Caco-2 (cell line): ENCODE data around the gene GRIN2A. TPM values are rescaled to one million over a fixed set of nuclear protein-coding genes. Genes with fewer than 3 reads are reported as not detected.

Experiments used
- BruUV-seq: library from RNA; stranded (reverse); fragments of 400-500 nt; replicated peaks from 2 replicates; lab custom pipeline; 2021; lab: Mats Ljungman, UMichigan
- CTCF ChIA-PET: fragments of 300-600 bp; sonication (Branson Sonifier 250); formaldehyde crosslinking; loops from one replicate; lab custom pipeline; 2022; ENCODE audit warnings: antibody characterized with exemption; lab: Charles Lee
- POLR2A ChIA-PET: fragments of 300-600 bp; sonication (Branson Sonifier 250); formaldehyde crosslinking; loops from one replicate; lab custom pipeline; 2022; ENCODE audit warnings: antibody characterized with exemption; lab: Charles Lee
- DNase-seq, 2 experiments: peaks; one replicate each; pipeline versions ENCODE4 v3.0.0 to v3.0.0-alpha.2; 2020 to 2022
- H3K27me3 ChIP-seq: replicated peaks from 2 replicates; pipeline ENCODE4 v1.6.0; 2011; ENCODE audit warnings: low read length; ENCODE audit not compliant: control insufficient read depth, insufficient read depth
- H3K36me3 ChIP-seq: 2 replicates; pipeline ENCODE4 v1.5.1; 2011; ENCODE audit warnings: low read length; ENCODE audit not compliant: control insufficient read depth, insufficient read depth
- H3K4me1 ChIP-seq: fragments of 250-450 bp; sonication (Bioruptor Pico); 2 replicates; pipeline ENCODE4 v1.5.1; 2020; ENCODE audit warnings: mild to moderate bottlenecking
- H3K4me3 ChIP-seq: 2 replicates; pipeline ENCODE4 v1.5.1; 2011; ENCODE audit warnings: low read depth, mild to moderate bottlenecking, control low read depth, low read length
- H3K9me3 ChIP-seq: fragments of 250-450 bp; sonication (Bioruptor Pico); 2 replicates; pipeline ENCODE4 v1.5.1; 2020; ENCODE audit warnings: mild to moderate bottlenecking, moderate library complexity
- H3K27ac Mint-ChIP-seq: one replicate; pipeline ENCODE4 v1.8.0; 2022; ENCODE audit warnings: mixed read lengths; ENCODE audit not compliant: unreplicated experiment
- H3K27me3 Mint-ChIP-seq: one replicate; pipeline ENCODE4 v1.8.0; 2022; ENCODE audit warnings: mixed read lengths; ENCODE audit not compliant: insufficient read depth, unreplicated experiment
- H3K36me3 Mint-ChIP-seq: one replicate; pipeline ENCODE4 v1.8.0; 2022; ENCODE audit warnings: mild to moderate bottlenecking, mixed read lengths; ENCODE audit not compliant: insufficient read depth, unreplicated experiment
- H3K4me1 Mint-ChIP-seq: one replicate; pipeline ENCODE4 v1.8.0; 2022; ENCODE audit warnings: low read depth, mixed read lengths; ENCODE audit not compliant: unreplicated experiment
- H3K4me3 Mint-ChIP-seq: one replicate; pipeline ENCODE4 v1.8.0; 2022; ENCODE audit warnings: mild to moderate bottlenecking, moderate library complexity, mixed read lengths; ENCODE audit not compliant: unreplicated experiment
- H3K9me3 Mint-ChIP-seq: one replicate; pipeline ENCODE4 v1.8.0; 2022; ENCODE audit warnings: mixed read lengths; ENCODE audit not compliant: unreplicated experiment
- intact Hi-C: fragments of 100-400 bp; cut with micrococcal nuclease; formaldehyde crosslinking; loops from one replicate; pipeline ENCODE4 v1.10.0; 2022; ENCODE audit not compliant: unreplicated experiment
- total RNA-seq: library from RNA; stranded (reverse); gene quantifications from 2 replicates; pipeline ENCODE4 v1.2.3, GENCODE V29; 2022
- TF ChIP-seq, protein P1 (sequence below), 2 experiments: fragments of 200-600 bp in 1 of 2; IDR thresholded peaks; 1 replicate in 1 of 2; 2 replicates in 1 of 2; pipeline versions ENCODE4 v1.5.1 to v1.8.0; 2011 to 2022; ENCODE audit warnings: antibody characterized with exemption in 1 of 2, control low read depth in 1 of 2, inconsistent platforms in 1 of 2, low read depth in 1 of 2, low read length in 1 of 2, mild to moderate bottlenecking in 1 of 2, moderate library complexity in 1 of 2; ENCODE audit not compliant: insufficient read depth in 1 of 2, severe bottlenecking in 1 of 2, unreplicated experiment in 1 of 2

GRIN2A gene
- total RNA-seq, 1 experiment from 2014 or later, result 0.54 TPM

DNA sequence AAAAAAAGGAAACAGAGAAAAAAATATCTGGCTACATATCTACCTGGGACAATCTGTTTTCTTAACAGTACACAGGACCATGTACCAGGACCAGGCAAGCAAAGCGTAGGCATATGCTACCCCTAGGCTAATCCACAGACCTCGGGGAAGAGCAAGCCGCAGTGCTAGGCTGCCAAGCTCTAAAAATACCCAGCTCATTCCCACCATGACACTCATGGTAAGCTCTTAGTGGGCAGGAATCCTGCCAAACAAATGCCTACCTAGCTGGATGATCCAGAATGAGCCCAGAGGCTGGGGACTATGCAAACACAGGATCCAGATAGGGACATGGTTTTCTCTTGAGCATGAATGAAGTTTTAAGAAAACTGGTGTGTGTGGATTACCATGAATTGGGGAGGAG lies 95.6 kb downstream of the GRIN2A start:
- DNase-seq, result no peak
- POLR2A ChIA-PET, result no interaction called here
- no peaks in the 10 kb centered on the region for H3K27me3 ChIP-seq
- no TSS peak for BruUV-seq
- Mint-ChIP-seq H3K4me1 (peaks cover 9% of the 10 kb centered on the region), H3K4me3 (no peak overlapping the region), H3K27me3 (no peaks in the 10 kb centered on the region), H3K36me3 (no peaks in the 10 kb centered on the region), H3K9me3 (no peaks in the 10 kb centered on the region), H3K27ac (no peak overlapping the region)
- CTCF ChIA-PET, result no interaction called here
- no peaks in the 10 kb centered on the region for H3K36me3 ChIP-seq
- intact Hi-C loops, result no loop called here
- peaks cover 7% of the 10 kb centered on the region; the same call in 1 of the 2 replicates for H3K4me1 ChIP-seq
- TF ChIP-seq, protein P1, sequence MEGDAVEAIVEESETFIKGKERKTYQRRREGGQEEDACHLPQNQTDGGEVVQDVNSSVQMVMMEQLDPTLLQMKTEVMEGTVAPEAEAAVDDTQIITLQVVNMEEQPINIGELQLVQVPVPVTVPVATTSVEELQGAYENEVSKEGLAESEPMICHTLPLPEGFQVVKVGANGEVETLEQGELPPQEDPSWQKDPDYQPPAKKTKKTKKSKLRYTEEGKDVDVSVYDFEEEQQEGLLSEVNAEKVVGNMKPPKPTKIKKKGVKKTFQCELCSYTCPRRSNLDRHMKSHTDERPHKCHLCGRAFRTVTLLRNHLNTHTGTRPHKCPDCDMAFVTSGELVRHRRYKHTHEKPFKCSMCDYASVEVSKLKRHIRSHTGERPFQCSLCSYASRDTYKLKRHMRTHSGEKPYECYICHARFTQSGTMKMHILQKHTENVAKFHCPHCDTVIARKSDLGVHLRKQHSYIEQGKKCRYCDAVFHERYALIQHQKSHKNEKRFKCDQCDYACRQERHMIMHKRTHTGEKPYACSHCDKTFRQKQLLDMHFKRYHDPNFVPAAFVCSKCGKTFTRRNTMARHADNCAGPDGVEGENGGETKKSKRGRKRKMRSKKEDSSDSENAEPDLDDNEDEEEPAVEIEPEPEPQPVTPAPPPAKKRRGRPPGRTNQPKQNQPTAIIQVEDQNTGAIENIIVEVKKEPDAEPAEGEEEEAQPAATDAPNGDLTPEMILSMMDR (IDR thresholded peaks at IDR 0.05; ENCODE audit: insufficient read depth in 1 of 2, low read depth in 1 of 2, low read length in 1 of 2, severe bottlenecking in 1 of 2, unreplicated experiment in 1 of 2), result no peak
- H3K9me3 ChIP-seq, result no peaks in the 10 kb centered on the region
- no peak overlapping the region for H3K4me3 ChIP-seq

DNA sequence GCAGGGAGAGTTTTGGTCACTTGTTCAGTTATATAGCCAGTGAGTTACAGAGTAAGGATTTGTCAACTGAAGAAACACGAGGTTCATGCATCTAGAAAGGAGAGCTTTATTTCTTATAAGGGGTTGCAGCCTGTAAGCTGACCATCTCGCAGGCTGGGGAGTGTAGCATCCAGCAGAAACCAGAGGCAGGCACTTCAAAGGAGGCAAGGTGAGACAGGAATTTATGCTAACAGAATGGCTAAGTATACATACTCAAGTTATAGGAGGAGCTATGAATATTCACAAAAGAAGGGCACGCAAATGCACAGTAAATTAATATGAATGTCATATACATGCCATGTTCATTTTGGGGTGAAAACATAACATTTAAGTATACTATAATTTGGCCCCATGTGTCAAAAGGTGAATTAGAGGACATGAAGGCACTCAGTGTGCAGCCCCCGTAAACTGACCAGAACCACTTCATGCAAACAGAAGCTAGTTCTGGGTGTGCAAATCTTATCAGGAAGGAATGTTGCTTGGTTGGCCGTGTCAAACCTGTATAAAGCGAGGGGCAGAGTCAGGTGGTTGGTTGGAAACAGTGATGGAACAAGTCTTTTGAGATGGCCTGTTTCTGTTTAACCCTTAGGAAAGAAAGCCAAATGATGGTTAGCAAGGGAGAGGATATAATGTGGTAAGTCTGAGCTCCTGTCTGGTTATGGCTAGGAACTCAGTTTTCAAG lies 97.0 kb downstream of the GRIN2A start:
- no peak overlapping the region for H3K4me3 Mint-ChIP-seq
- H3K36me3 Mint-ChIP-seq, result no peaks in the 10 kb centered on the region
- intact Hi-C loops, result no loop called here
- no peak overlapping the region for H3K27ac Mint-ChIP-seq
- TF ChIP-seq, protein P1 (IDR thresholded peaks at IDR 0.05; ENCODE audit: insufficient read depth in 1 of 2, low read depth in 1 of 2, low read length in 1 of 2, severe bottlenecking in 1 of 2, unreplicated experiment in 1 of 2), result no peak
- ChIA-PET CTCF (no interaction called here), POLR2A (no interaction called here)
- Histone ChIP-seq H3K4me3 (no peak overlapping the region), H3K36me3 (no peaks in the 10 kb centered on the region), H3K4me1 (peaks cover 19% of the 10 kb centered on the region), H3K9me3 (no peaks in the 10 kb centered on the region), H3K27me3 (no peaks in the 10 kb centered on the region)
- no TSS peak for BruUV-seq
- H3K4me1 Mint-ChIP-seq, result peaks cover 18% of the 10 kb centered on the region
- no peaks in the 10 kb centered on the region for H3K27me3 Mint-ChIP-seq
- H3K9me3 Mint-ChIP-seq, result no peaks in the 10 kb centered on the region
- DNase-seq, result peak in 1 of 2 experiments; percentile 18

DNA sequence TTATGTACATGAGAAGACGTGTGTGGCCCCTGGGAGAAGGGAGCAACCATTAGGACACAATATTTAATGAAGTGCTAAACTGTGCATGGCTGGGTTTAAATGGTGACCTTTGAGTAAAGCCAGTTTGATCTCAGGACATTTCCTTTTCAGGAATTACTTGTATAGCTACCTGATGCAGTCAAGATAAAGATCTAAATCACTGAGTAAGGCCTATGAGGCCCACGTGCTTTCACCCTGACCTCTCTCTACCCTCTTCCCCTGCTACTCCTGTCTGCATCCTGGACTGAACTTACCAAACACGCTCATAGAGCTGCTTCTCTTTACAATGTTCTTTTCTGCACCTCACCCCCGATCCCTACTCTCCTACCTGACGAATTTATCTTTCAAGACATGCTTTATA lies 98.9 kb downstream of the GRIN2A start:
- intact Hi-C loops, result no loop called here
- Mint-ChIP-seq H3K36me3 (no peaks in the 10 kb centered on the region), H3K4me1 (peaks cover 20% of the 10 kb centered on the region), H3K9me3 (no peaks in the 10 kb centered on the region), H3K27ac (no peak overlapping the region), H3K27me3 (no peaks in the 10 kb centered on the region), H3K4me3 (no peak overlapping the region)
- ChIA-PET POLR2A (no interaction called here), CTCF (no interaction called here)
- H3K4me3 ChIP-seq, result no peak overlapping the region
- H3K27me3 ChIP-seq, result no peaks in the 10 kb centered on the region
- no peak for DNase-seq
- no TSS peak for BruUV-seq
- TF ChIP-seq, protein P1 (IDR thresholded peaks at IDR 0.05; ENCODE audit: insufficient read depth in 1 of 2, low read depth in 1 of 2, low read length in 1 of 2, severe bottlenecking in 1 of 2, unreplicated experiment in 1 of 2), result no peak
- H3K36me3 ChIP-seq, result no peaks in the 10 kb centered on the region
- H3K4me1 ChIP-seq, result peaks cover 34% of the 10 kb centered on the region
- H3K9me3 ChIP-seq, result no peaks in the 10 kb centered on the region
